ENCODE results near the gene TFDP3. TPM values are rescaled to one million over a fixed set of nuclear protein-coding genes. Genes with fewer than 3 reads are reported as not detected.

TFDP3 gene, protein sequence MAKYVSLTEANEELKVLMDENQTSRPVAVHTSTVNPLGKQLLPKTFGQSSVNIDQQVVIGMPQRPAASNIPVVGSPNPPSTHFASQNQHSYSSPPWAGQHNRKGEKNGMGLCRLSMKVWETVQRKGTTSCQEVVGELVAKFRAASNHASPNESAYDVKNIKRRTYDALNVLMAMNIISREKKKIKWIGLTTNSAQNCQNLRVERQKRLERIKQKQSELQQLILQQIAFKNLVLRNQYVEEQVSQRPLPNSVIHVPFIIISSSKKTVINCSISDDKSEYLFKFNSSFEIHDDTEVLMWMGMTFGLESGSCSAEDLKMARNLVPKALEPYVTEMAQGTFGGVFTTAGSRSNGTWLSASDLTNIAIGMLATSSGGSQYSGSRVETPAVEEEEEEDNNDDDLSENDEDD
- total RNA-seq: not detected in 2 replicates

DNA sequence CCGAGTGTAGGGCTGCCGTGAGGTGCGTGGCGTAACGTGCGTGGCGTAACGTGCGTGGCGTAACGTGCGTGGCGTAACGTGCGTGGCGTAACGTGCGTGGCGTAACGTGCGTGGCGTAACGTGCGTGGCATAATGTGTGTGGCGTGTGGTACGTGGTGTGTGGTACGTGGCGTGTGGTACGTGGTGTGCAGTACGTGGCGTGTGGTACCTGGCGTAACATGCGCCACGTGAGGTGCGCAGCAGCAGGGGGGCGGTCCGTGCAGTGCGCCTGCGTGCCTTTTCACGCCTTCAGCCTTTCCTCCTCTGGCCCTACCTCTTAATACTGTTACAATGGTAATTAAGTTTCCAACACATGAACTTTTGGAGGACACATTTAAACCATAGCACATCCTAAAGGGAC, at the start of gene TFDP3:
TSS of gene TFDP3 (minus strand) at position 26 of the 400 bp plus-strand sequence. CDS start 95 bp downstream, outside the sequence.
- H3K27ac ChIP-seq (ENCODE audit: low read depth, low read length): no peak within 1 kb of the TSS
- no peak within 1 kb of the TSS for H3K4me3 ChIP-seq (ENCODE audit: insufficient read depth, low read length)
- H3K4me2 ChIP-seq (ENCODE audit: insufficient read depth, low read length): no peak within 1 kb of the TSS
- TF ChIP-seq, protein P1, sequence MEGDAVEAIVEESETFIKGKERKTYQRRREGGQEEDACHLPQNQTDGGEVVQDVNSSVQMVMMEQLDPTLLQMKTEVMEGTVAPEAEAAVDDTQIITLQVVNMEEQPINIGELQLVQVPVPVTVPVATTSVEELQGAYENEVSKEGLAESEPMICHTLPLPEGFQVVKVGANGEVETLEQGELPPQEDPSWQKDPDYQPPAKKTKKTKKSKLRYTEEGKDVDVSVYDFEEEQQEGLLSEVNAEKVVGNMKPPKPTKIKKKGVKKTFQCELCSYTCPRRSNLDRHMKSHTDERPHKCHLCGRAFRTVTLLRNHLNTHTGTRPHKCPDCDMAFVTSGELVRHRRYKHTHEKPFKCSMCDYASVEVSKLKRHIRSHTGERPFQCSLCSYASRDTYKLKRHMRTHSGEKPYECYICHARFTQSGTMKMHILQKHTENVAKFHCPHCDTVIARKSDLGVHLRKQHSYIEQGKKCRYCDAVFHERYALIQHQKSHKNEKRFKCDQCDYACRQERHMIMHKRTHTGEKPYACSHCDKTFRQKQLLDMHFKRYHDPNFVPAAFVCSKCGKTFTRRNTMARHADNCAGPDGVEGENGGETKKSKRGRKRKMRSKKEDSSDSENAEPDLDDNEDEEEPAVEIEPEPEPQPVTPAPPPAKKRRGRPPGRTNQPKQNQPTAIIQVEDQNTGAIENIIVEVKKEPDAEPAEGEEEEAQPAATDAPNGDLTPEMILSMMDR (IDR thresholded peaks at IDR 0.05; ENCODE audit: extremely low read depth, low read depth, low read length): no peak
- H2AFZ ChIP-seq (ENCODE audit: low read length): no peak within 1 kb of the TSS
- H3K27me3 ChIP-seq (ENCODE audit: insufficient read depth, low read length): peaks cover 5% of the 10 kb centered on the region
- no peaks in the 10 kb centered on the region for H3K79me2 ChIP-seq (ENCODE audit: insufficient read depth, low read length)
- no peaks in the 10 kb centered on the region for H3K9me3 ChIP-seq (ENCODE audit: low read depth, low read length)
- no peak for DNase-seq (ENCODE audit: insufficient read length, low spot score, missing footprints)
- H3K4me1 ChIP-seq (ENCODE audit: insufficient read depth, low read length): no peaks in the 10 kb centered on the region
- H4K20me1 ChIP-seq (ENCODE audit: insufficient read depth, low read length): no peaks in the 10 kb centered on the region
- H3K36me3 ChIP-seq (ENCODE audit: insufficient read depth, low read length): no peaks in the 10 kb centered on the region

DNA sequence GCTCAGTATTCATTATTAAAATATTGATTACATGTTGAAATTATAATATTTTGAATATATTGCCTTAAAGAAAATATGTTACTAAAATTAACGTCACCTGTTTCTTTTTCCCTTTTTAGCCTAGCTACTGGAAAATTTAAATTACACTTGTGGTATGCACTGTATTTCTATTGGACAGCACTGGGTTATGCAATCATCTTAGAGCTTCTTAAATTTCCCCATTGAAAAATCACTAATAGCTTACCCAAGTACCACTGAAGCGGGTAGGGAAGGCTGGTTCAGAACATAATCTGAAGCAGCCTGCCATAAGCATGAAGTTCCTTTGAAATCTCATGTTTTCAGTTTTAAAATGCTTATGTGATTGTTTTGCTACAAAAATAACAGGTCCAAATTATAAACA, 49.5 kb upstream of the TFDP3 start:
- no peaks in the 10 kb centered on the region for H4K20me1 ChIP-seq (ENCODE audit: insufficient read depth, low read length)
- no peaks in the 10 kb centered on the region for H3K79me2 ChIP-seq (ENCODE audit: insufficient read depth, low read length)
- H3K36me3 ChIP-seq (ENCODE audit: insufficient read depth, low read length): no peaks in the 10 kb centered on the region
- no peak overlapping the region for H3K4me3 ChIP-seq (ENCODE audit: insufficient read depth, low read length)
- H2AFZ ChIP-seq (ENCODE audit: low read length): no peak overlapping the region
- H3K9me3 ChIP-seq (ENCODE audit: low read depth, low read length): no peaks in the 10 kb centered on the region
- no peak for DNase-seq (ENCODE audit: insufficient read length, low spot score, missing footprints)
- no peaks in the 10 kb centered on the region for H3K4me1 ChIP-seq (ENCODE audit: insufficient read depth, low read length)
- H3K4me2 ChIP-seq (ENCODE audit: insufficient read depth, low read length): no peak overlapping the region
- peaks cover 5% of the 10 kb centered on the region for H3K27me3 ChIP-seq (ENCODE audit: insufficient read depth, low read length)
- TF ChIP-seq, protein P1 (IDR thresholded peaks at IDR 0.05; ENCODE audit: extremely low read depth, low read depth, low read length): no peak
- H3K27ac ChIP-seq (ENCODE audit: low read depth, low read length): no peak overlapping the region

DNA sequence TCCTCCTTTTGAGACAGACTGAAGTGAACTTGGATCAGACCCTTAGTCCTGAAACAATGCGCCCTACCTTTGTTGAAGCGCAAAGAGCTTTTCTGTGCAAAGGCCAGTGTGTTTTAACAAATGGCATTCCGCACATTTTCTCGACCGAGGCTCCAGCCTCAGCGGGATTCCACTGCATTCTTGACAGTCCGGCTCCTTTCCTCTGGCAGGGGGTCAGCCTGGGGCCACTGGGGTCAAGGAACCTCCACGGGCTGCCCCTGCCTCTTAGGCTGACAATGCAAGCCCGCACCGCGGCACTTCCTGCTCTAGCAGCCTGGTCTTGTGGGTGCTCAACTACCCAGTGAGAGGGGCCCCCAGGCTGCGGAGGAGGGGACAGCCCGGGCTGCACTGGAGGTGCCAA, 47.2 kb upstream of the TFDP3 start:
- Histone ChIP-seq H3K27ac (ENCODE audit: low read depth, low read length) (no peak overlapping the region), H3K9me3 (ENCODE audit: low read depth, low read length) (no peaks in the 10 kb centered on the region), H3K36me3 (ENCODE audit: insufficient read depth, low read length) (no peaks in the 10 kb centered on the region), H3K4me3 (ENCODE audit: insufficient read depth, low read length) (no peak overlapping the region), H3K79me2 (ENCODE audit: insufficient read depth, low read length) (no peaks in the 10 kb centered on the region), H3K4me1 (ENCODE audit: insufficient read depth, low read length) (no peaks in the 10 kb centered on the region), H3K27me3 (ENCODE audit: insufficient read depth, low read length) (peaks cover 3% of the 10 kb centered on the region), H3K4me2 (ENCODE audit: insufficient read depth, low read length) (no peak overlapping the region), H2AFZ (ENCODE audit: low read length) (peak overlapping the region; percentile 10), H4K20me1 (ENCODE audit: insufficient read depth, low read length) (no peaks in the 10 kb centered on the region)
- TF ChIP-seq, protein P1 (IDR thresholded peaks at IDR 0.05; ENCODE audit: extremely low read depth, low read depth, low read length): no peak
- no peak for DNase-seq (ENCODE audit: insufficient read length, low spot score, missing footprints)

DNA sequence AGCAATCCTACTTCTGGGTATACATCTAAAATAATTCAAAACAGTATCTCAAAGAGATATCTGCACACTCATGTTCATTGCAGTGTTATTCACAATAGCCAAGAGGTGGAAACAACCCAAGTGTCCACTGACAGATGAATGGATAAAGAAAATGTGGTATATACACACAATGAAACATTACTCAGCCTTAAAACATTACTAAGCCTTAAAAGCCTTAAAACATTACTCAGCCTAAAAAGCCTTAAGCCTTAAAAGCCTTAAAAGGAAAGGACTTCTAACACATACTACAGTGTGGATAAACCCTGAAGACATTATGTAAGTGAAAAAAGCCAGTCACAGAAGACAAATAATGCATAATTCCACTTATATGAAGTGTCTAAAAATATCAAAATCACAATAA, 40.3 kb upstream of the TFDP3 start:
- Histone ChIP-seq H3K79me2 (ENCODE audit: insufficient read depth, low read length) (no peaks in the 10 kb centered on the region), H3K4me3 (ENCODE audit: insufficient read depth, low read length) (no peak overlapping the region), H2AFZ (ENCODE audit: low read length) (no peak overlapping the region), H3K9me3 (ENCODE audit: low read depth, low read length) (no peaks in the 10 kb centered on the region), H4K20me1 (ENCODE audit: insufficient read depth, low read length) (no peaks in the 10 kb centered on the region), H3K27ac (ENCODE audit: low read depth, low read length) (no peak overlapping the region), H3K36me3 (ENCODE audit: insufficient read depth, low read length) (no peaks in the 10 kb centered on the region), H3K27me3 (ENCODE audit: insufficient read depth, low read length) (no peaks in the 10 kb centered on the region), H3K4me1 (ENCODE audit: insufficient read depth, low read length) (no peaks in the 10 kb centered on the region), H3K4me2 (ENCODE audit: insufficient read depth, low read length) (no peak overlapping the region)
- TF ChIP-seq, protein P1 (IDR thresholded peaks at IDR 0.05; ENCODE audit: extremely low read depth, low read depth, low read length): no peak
- peak; percentile 45 for DNase-seq (ENCODE audit: insufficient read length, low spot score, missing footprints)
